Activated T-helper 9 cell treated with anti-CD3 and anti-CD28 coated beads, Interleukin-2, amount 50 U/mL, for 16 hours (primary cell): ENCODE measurements around the gene F13B.
"Not testable (repeated sequence)": the region's sequence is repeated elsewhere in the genome, so short reads cannot be mapped to it uniquely, and the experiment has no call there.

Experiments
- DNase-seq: peaks from one replicate; pipeline ENCODE4 v3.0.0-alpha.2; 2020; ENCODE audit warnings: low read depth

Gene F13B, protein sequence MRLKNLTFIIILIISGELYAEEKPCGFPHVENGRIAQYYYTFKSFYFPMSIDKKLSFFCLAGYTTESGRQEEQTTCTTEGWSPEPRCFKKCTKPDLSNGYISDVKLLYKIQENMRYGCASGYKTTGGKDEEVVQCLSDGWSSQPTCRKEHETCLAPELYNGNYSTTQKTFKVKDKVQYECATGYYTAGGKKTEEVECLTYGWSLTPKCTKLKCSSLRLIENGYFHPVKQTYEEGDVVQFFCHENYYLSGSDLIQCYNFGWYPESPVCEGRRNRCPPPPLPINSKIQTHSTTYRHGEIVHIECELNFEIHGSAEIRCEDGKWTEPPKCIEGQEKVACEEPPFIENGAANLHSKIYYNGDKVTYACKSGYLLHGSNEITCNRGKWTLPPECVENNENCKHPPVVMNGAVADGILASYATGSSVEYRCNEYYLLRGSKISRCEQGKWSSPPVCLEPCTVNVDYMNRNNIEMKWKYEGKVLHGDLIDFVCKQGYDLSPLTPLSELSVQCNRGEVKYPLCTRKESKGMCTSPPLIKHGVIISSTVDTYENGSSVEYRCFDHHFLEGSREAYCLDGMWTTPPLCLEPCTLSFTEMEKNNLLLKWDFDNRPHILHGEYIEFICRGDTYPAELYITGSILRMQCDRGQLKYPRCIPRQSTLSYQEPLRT

DNA sequence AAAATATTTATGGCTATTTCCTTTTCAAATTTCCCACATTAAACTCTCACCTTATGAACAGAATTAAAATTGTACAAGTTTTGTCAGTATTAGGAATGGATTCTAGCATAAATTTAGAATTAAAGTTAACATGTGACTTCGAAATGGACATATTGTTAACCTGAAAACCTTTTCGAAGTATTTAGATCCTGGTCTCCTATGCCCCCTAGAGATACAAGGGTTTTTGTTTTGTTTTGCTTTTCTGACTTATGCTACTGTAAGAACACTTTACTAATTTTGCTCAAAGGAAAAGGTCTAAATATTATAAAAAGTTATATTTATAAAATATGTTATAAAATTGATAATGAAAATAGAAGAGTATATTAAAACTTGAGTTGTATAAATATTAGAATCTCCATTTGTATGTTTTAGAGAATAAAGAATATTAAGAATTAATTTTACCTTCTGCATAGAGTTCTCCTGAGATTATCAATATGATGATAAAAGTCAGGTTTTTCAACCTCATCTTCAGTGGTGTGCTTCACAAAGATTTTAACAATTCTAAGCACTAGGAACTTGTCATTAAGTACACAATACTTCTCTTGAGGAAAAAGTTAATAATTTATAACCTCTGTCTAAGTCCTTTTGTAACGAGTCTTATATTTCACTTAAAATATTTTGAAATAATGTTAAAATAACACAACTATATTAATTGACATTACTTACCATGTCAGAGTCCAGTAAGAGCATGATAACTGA is at the start of gene F13B:
Gene F13B (minus strand): TSS at position 542 of the 738 bp plus-strand sequence. CDS start 37 bp downstream, at position 505.
- no peak for DNase-seq

DNA sequence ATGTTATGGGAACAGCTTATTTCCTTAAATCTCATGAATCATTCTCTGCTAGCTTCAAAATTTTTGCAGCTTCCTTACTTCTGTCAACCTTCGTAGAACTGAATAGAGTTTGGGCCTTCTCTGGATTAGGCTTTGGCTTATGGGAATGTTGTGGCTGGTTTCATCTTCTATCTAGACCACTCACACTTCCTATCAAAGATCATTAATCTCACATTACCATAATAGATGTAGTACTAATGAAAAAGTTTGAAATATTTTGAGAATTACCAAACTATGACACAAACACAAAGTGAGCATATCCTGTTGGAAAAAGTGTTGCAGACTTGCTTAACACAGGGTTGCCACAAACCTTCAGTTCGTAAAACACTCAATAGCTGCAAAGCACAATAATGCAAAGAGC is 49.1 kb upstream of the F13B start:
- no peak for DNase-seq

DNA sequence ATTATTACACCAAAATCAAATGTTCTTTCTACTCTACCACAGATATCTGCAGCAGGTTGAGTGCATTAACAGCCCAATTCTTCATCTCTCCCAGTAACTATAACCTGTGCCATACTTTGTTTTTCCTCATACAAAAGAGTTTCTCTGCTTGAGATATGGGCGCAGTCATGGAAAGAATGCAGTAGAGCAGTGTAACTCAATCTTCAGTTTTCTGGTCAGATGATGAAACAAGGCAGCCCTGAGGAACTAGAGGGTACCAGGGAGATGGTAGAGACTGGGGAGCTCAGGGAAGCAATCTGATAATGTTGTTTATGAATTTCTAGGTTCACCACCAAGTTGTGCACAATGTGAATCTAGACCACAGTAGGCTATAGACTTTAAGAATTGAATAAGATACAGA is 39.8 kb upstream of the F13B start:
- no peak for DNase-seq

DNA sequence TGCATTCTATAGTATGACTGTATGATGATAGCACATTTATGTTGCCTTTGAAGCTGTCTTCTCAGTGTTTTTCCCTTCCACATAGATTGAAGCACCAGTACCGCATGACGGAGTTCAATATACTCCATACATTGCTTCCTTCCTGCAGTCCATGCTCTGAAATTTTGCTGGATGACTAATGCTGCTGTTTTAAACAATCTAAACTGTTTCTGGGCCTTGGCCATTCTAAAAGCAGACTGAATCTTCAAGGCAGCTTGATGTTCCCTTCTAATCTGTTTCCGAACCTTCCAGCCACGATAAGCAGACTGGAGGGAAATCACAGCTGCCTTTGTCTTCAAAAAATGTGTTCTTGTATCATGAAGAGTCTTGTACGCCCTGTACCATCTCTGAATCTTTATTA is 36.2 kb upstream of the F13B start:
- no peak for DNase-seq

DNA sequence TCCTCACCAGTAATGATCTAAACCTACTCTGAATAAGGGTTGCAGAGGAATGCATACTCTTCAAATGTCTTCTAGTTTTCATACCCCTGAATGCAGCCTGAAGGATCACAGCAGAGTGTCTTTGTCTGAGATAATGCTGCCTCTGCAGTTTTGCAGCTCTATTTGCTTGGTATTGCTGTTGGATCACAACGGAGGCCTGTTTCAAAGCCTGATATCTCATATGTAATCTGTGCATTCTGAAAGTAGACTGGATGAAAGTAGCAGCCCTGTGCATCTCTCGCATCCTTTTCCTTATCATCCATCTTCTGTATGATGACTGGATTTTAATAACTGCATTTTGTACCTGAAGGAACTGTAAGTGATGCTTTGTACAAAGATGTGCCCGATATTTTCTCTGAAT is 34.9 kb upstream of the F13B start:
- no peak for DNase-seq

DNA sequence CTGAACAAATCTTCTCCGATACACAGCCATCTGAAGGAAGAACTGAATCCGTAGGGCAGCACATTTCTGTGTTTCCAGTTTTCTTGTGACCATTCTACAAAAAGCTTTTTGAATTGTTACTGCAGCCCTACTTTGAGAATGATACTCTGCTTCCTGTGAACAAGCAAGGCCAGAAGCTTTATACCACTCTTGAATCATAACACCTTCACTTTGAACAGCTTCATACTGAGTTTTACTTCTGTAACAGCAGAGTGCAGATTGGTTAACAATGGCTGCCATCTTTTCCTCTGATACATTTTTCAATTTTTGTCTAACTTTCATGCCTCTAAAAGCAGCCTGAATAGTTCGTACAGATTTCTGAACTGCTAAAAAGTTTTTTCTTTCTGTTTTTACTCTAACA is 33.6 kb upstream of the F13B start:
- no peak for DNase-seq

DNA sequence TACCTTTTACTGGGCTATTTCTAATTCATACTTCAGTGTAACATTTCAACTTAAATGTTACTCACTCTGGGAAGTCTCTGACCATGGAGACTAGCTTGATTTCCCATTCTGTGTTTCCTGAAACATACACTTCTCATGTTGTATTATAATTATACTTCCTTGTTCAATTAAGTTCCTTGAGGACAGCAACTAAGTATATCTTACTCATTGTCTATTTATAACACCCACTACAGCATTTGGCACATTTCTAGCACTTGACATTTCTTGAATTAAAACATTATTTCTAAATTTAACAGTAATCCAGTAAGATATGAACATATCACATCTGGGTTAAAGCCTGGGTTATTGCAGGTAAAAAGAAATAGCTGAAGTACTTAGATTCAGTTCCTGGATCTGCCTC is 32.4 kb upstream of the F13B start:
- no peak for DNase-seq

DNA sequence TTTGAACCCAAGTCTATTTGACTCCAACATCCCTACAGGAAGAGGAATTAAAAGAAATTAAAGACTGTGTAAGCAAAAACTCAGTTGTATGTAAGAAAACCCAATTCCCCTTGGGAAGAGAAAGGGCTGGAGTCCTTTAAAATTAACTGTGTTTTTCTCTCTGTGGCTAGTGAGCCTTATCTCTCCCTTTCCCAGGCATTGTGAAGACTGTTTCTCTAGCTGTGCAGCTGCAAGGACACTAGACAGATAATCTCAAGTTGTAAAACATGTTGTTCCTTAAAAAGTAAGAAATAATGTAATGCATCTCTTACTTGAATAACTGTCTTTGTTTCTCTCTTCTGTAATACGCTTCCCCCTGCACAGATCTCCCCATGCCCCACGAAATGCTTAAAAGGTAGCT is 29.9 kb upstream of the F13B start:
- not testable (repeated sequence) for DNase-seq

DNA sequence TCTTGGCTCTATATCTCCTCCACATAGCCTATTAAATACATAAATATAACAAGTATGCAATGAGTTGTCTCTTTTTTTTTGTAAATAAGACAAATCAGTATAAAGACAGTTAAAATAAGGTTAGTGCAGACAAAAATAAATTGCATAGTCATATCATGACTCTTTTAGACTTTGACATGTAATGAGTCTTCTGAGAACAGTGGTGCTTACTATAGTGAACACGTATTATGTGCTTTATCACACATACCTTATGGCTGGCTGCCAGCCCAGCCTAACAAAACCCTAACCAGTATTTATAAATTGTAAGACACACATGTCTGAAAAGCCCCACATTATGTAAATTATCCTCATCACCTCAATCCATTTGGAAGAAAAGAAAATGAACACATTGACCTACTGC is 29.1 kb upstream of the F13B start:
- DNase-seq, result no peak

DNA sequence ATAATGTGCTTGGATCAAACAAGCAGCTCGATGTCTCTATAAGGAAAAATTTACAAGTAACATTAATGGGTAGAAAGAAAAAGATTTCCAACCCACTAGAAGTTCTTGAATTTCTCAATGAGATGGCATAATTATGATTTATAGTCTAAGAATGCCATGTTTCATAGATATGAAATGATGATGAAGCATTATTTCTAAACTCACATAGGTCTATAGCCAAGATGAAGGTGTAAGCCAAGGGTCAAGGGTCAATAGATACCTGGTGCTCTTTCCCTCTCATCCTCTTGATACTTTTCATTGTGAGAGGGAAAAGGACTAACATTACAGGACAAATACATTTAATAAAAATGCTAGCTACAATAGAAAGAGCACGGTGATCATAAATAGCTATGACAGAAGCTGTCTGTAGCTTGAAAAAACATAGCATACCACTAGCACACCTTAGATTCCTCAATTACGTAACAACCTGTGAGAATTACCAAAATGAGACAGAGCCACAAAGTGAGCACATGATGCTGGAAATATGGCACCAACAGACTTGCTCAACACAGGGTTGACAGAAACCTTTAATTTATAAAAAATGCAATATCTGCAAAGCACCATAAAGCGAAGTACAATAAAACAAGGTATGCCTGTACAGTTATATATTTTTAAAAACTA is 26.3 kb upstream of the F13B start:
- DNase-seq, result no peak

DNA sequence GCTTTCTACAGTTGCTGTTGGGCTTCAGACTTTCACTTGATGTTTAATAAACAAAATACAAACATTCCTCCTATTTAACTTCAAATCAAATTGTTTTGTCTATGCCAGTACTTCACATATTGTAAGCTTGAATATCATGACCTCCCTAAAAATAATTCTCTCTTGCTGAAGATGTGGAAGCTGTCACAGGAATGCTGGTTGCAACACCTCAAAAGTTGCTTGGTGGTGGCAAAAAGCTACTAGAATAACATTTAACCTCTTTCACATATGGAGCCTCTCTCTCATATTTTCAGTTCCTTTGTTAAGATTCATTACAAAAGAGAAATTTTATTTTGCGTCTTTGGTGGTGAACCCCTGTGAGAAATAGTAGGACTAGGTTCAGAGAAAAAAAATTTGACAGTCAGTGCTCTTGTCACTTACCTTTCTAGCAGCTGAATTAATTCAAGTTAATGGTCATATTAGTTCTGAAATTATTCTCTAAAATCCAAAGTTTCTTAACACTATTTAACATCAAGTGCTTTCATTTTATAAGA is 25.5 kb upstream of the F13B start:
- DNase-seq, result no peak

DNA sequence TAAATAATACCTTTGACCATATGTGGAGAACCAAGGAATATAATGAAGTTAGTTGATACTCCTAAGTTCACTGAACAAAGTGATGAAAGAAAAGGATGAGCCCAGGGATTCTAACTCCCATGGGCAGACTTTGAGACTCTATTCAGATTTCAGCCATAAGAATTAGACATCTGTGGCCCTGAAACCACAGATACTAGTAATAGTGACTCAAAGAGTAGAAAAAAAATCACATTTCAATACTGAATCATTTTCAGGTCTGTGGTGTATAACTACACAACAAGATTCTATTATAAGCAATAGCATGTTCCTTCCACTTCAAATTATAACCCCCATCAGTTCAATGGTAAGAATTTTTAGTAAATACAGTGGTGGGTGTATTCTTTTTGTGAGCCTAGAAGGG is 16.4 kb upstream of the F13B start:
- no peak for DNase-seq

DNA sequence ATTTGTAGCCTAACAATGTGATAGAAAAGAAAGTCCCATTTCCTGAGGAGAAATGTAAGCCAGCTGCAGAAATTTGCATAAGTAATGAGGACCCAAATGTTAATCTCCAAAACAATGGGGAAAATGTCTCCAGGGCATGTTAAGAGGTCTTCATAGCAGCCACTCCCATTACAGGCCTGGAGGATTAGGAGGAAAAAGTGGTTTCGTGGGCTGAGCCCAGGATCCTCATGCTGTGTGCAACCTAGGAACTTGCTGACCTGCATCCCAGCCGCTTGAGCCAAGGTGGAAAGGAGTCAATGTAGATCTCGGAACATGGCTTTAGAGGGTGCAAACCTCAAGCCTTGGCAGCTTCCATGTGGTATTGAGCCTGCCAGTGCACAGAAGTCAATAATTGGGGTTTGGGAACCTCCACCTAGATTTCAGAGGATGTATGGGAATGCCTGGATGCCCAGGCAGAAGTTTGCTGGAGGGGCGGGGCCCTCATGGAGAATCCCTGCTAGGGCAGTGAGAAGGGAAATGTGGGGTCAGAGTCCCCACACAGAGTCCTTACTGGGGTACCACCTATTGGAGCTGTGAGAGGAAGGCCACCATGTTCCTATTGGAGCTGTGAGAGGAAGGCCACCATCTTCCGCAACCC is 14.2 kb upstream of the F13B start:
- DNase-seq, result no peak

DNA sequence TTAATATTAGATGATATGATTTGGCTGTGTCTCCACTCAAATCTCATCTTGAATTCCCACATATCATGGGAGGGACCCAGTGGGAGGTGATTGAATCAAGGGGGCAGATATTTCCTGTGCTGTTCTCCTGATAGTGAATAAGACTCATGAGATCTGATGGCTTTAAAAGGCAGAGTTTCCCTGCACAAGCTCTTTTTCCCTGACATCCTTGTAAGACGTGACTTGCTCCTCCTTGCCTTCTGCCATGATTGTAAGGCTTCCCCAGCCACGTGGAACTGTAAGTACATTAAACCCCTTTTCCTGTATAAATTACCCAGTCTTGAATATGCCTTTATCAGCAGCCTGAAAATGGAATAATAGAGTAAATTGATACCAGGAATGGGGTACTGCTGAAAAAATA is 13.3 kb upstream of the F13B start:
- no peak for DNase-seq

DNA sequence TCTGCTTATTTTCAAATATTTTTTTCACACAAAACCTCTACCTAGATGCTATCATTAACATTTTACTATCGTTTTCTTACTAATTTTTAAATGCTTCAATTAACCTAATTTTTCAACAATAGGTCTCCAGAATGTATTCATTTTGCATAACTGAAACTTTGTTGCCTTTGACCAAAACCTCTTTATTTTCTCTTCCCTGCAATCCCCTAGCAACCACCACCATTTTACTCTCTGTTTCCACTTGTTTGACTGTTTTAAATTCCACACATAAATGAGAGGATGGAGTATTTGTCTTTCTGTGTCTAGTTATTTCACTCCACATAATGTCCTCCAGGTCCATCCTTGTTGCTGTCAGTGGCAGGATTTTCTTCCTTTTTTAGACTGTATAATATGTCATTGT is 9.5 kb upstream of the F13B start:
- DNase-seq, result no peak

DNA sequence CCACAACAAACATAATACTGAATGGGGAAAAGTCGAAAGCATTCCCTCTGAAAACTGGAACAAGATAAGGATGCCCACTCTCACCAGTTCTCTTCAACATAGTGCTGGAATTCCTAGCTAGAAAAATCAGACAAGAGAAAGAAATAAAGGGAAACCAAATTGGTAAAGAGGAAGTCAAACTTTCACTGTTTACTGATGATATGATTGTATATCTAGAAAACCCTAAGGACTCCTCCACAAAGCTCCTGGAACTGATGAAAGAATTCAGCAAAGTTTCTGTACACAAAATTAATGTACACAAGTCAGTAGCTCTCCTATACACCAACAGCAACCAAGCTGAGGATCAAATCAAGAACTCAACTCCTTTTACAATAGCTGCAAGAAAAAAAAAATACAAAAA is 6.9 kb upstream of the F13B start:
- no peak for DNase-seq

DNA sequence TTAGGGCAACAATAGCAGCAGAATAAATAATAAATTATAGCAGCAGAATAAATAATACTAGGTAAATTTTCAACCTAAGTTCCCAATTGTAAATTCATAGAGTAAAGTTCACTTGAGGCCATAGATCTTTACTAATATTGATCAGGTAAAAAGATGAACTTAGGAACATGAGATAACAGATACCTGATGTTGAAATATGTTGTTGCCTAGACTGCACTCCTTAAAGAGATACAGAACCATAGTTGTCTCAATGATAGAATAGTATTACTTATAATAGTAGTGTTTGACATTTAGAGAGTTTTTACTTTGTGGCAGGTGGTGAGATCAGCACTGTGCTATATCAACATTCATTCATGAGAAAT is 378 bp upstream of the F13B start:
- DNase-seq, result no peak

DNA sequence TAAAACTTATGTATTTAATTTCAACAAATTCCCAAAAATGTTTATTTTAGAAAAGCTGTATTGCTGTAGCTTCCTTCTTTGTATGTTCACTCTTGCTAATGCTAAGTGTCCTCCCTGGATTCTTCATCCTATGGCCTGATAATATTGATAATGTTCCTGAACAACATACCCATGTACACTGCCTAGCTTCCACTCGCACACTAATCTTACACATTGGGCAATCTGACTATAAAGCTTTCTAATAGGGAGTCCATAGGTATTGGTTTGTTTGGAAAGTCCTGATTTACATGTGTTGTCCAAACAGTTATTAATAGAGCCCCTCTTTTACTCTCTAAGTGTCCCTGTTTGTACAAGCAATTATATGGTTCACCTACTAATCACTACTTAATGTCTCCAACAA is 783 bp downstream of the F13B start:
- DNase-seq, result no peak

DNA sequence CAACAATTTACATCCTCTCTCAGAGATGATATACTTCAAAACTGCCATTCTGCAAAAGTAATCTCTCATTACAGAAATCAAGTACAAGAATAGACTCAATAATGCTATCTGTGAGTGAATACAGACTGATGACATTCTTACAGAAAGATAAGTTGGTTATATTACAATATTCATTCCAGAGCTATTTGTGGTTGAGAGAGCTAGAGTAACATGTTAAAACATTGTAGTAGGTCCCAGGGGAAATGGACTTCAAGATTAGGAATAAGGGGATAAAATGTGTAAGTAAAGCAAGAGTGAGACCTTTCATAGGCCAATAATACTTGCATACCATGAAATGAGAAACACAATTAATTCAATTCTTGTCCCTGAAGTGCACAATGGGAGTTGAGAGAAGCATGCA is 1.5 kb downstream of the F13B start:
- no peak for DNase-seq

DNA sequence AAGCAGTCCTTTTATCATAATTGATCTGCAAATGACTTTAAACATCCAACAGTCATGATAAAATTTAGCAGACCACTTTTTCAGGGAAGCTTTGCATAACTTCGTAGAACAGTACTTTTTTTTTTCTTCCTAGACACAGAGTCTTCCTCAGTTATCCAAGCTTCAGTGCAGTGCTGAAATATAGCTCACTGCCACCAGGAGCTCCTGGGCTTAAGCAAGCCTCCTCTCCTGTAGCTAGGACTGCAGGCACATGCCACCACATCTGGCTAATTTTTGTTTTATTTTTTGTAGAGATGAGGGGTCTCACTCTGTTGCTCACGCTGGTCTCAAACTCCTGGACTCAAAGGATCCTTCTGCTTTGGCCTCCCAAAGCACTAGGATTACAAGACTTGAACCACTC is 3.8 kb downstream of the F13B start:
- no peak for DNase-seq

DNA sequence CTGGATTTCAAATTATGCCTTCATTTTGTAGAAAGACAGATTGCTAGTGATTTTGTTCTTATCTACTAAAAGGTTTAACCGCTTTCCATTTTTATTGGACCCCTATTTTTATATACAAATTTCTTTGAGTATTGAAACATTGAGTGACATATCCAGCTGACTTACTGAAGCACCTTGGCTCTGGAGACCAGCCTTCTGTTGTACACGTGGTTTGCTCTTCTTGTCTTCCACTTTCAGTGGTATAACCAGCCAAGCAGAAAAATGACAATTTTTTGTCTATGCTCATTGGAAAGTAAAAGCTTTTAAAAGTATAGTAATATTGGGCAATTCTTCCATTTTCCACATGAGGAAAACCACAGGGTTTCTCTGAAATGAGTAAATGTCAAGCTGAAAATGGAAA is 4.4 kb downstream of the F13B start:
- DNase-seq, result no peak

DNA sequence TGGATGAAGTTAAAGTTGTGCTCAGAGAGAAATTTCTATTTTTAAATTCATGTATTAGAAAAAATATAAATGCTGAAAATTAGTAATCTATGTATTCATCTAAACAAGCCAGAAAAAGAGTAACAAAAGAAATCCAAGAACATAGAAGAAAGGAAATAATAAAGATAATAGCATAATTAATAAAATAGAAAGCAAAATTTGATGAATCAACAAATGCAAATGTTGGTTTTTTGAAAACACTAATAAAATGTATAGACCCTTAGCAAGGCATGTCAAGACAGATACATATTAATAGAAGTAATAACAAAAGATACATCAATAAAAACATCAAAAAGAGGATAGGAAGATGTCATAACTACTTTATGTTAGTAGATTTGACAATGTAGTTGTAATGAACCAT is 18.0 kb downstream of the F13B start:
- DNase-seq, result no peak
